Fibroblast of lung (primary cell): ENCODE results near the gene BTF3. TPM values are rescaled to one million over a fixed set of nuclear protein-coding genes. Genes with fewer than 3 reads are reported as not detected.

Experiments
- DNase-seq, 2 donors: peaks; one replicate each; pipeline versions ENCODE4 v3.0.0 to v3.0.0-alpha.2; 2010; ENCODE audit warnings: low read depth in 2 of 2
- H2AFZ ChIP-seq: 2 replicates; pipeline ENCODE4 v1.5.1; 2012; ENCODE audit warnings: low read length, control low read depth, inconsistent platforms
- H3K27ac ChIP-seq: 2 replicates; pipeline ENCODE4 v1.5.1; 2011; ENCODE audit warnings: low read length, control low read depth; ENCODE audit not compliant: insufficient read depth
- H3K27me3 ChIP-seq: 2 replicates; pipeline ENCODE4 v1.5.1; 2011; ENCODE audit warnings: mild to moderate bottlenecking, low read length; ENCODE audit not compliant: control insufficient read depth, insufficient read depth
- H3K36me3 ChIP-seq: 2 replicates; pipeline ENCODE4 v1.5.1; 2011; ENCODE audit warnings: low read length; ENCODE audit not compliant: control insufficient read depth, insufficient read depth
- H3K4me1 ChIP-seq: 2 replicates; pipeline ENCODE4 v1.5.1; 2011; ENCODE audit warnings: low read length; ENCODE audit not compliant: control insufficient read depth, insufficient read depth; ENCODE audit errors: extremely low read depth
- H3K4me2 ChIP-seq: 2 replicates; pipeline ENCODE4 v1.5.1; 2011; ENCODE audit warnings: low read length, control low read depth; ENCODE audit not compliant: insufficient read depth; ENCODE audit errors: extremely low read depth
- H3K4me3 ChIP-seq, 4 experiments: fragments of 200-600 bp in 1 of 4; sonication (generic) in 1 of 4; replicated peaks in 1 of 4; 2 replicates each; pipeline ENCODE4 v1.5.1; 2011 to 2016; ENCODE audit warnings: low read length in 4 of 4, low read depth in 3 of 4, mild to moderate bottlenecking in 3 of 4, control low read depth in 2 of 4, inconsistent platforms in 1 of 4, mixed read lengths in 1 of 4; ENCODE audit not compliant: insufficient read depth in 1 of 4; ENCODE audit errors: control extremely low read depth in 1 of 4
- H3K79me2 ChIP-seq: 2 replicates; pipeline ENCODE4 v1.5.1; 2012; ENCODE audit warnings: mild to moderate bottlenecking, low read length, inconsistent platforms; ENCODE audit not compliant: control insufficient read depth, insufficient read depth
- H3K9ac ChIP-seq: 2 replicates; pipeline ENCODE4 v1.5.1; 2011; ENCODE audit warnings: mild to moderate bottlenecking, low read length, control low read depth; ENCODE audit not compliant: insufficient read depth
- H3K9me3 ChIP-seq: 2 replicates; pipeline ENCODE4 v1.5.1; 2012; ENCODE audit warnings: low read depth, low read length; ENCODE audit not compliant: control insufficient read depth, insufficient read depth
- H4K20me1 ChIP-seq: 2 replicates; pipeline ENCODE4 v1.5.1; 2011; ENCODE audit warnings: low read length; ENCODE audit not compliant: control insufficient read depth, insufficient read depth; ENCODE audit errors: extremely low read depth
- EZH2 ChIP-seq: IDR thresholded peaks from 2 replicates; pipeline ENCODE4 v1.5.1; 2012; ENCODE audit warnings: low read length, control low read depth, mild to moderate bottlenecking; ENCODE audit errors: missing control alignments
- polyA plus RNA-seq, 2 donors: library from polyadenylated mRNA; depleted of rRNA in 1 of 2; stranded (reverse) in 1 of 2; unstranded in 1 of 2; fragments of >200 nt; gene quantifications; 2 replicates each; pipeline ENCODE4 v1.2.1, GENCODE V29; 2011 to 2012; ENCODE audit warnings: missing spikeins in 1 of 2
- total RNA-seq: library from RNA; depleted of rRNA; stranded (reverse); fragments of >200 nt; gene quantifications from 2 replicates; pipeline ENCODE4 v1.2.1, GENCODE V29; 2014
- TF ChIP-seq, protein P1 (sequence below), 2 donors: IDR thresholded peaks in 1 of 2; conservative IDR thresholded peaks in 1 of 2; 1 replicate in 1 of 2; 2 replicates in 1 of 2; pipeline ENCODE4 v1.5.1; 2011 to 2012; ENCODE audit warnings: low read length in 2 of 2, control low read depth in 1 of 2, inconsistent platforms in 1 of 2, low read depth in 1 of 2, mild to moderate bottlenecking in 1 of 2

BTF3 gene
- total and polyA plus RNA-seq, 2 donors (not counting 1 experiment from before 2014, with no cell fraction given): 207 to 647 TPM

- H3K27me3 ChIP-seq: peaks cover 2% of the 10 kb centered on the region
- H4K20me1 ChIP-seq: no peaks in the 10 kb centered on the region
- no peak overlapping the region for H2AFZ ChIP-seq
- H3K27ac ChIP-seq: no peak overlapping the region
- H3K9me3 ChIP-seq: no peaks in the 10 kb centered on the region
- H3K36me3 ChIP-seq: no peaks in the 10 kb centered on the region
- no peak overlapping the region for H3K4me2 ChIP-seq
- no peaks in the 10 kb centered on the region for H3K4me1 ChIP-seq
- no peak for DNase-seq
- no peak for TF ChIP-seq EZH2
- TF ChIP-seq, protein P1, sequence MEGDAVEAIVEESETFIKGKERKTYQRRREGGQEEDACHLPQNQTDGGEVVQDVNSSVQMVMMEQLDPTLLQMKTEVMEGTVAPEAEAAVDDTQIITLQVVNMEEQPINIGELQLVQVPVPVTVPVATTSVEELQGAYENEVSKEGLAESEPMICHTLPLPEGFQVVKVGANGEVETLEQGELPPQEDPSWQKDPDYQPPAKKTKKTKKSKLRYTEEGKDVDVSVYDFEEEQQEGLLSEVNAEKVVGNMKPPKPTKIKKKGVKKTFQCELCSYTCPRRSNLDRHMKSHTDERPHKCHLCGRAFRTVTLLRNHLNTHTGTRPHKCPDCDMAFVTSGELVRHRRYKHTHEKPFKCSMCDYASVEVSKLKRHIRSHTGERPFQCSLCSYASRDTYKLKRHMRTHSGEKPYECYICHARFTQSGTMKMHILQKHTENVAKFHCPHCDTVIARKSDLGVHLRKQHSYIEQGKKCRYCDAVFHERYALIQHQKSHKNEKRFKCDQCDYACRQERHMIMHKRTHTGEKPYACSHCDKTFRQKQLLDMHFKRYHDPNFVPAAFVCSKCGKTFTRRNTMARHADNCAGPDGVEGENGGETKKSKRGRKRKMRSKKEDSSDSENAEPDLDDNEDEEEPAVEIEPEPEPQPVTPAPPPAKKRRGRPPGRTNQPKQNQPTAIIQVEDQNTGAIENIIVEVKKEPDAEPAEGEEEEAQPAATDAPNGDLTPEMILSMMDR (conservative IDR thresholded peaks at IDR 0.05 in 1 of 2, IDR thresholded peaks at IDR 0.05 in 1 of 2; ENCODE audit: low read depth in 1 of 2, low read length in 2 of 2): no peak
- no peaks in the 10 kb centered on the region for H3K79me2 ChIP-seq
- H3K4me3 ChIP-seq: no peak overlapping the region
- H3K9ac ChIP-seq: no peak overlapping the region
Observed at GRCh38 chr5:73525606-73526203, 27.5 kb downstream of the BTF3 start.

DNA sequence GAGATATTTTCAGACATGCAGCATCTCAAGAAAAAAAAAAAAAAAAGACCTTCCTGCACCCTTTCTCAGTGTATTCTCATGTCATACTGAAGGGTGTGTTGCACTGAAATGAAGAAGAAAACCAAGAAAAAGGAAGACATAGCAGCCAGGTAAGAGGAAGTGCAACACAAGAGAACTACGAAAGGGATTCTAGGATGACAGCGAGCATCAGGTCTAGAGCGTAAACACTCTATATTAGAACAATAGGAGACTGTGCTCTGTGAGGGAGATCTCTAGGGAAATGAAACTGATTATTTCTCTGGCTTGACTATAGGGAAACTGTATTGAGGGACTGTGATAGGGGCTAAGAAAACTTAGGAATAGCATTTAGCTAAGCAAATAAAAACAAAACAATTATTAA is 30.0 kb downstream of the BTF3 start:
- Histone ChIP-seq H3K27me3 (peaks cover 2% of the 10 kb centered on the region), H3K4me2 (no peak overlapping the region), H3K36me3 (no peaks in the 10 kb centered on the region), H4K20me1 (no peaks in the 10 kb centered on the region), H3K9ac (no peak overlapping the region), H3K27ac (no peak overlapping the region), H3K4me1 (no peaks in the 10 kb centered on the region), H3K79me2 (no peaks in the 10 kb centered on the region), H2AFZ (no peak overlapping the region), H3K9me3 (no peaks in the 10 kb centered on the region), H3K4me3 (no peak overlapping the region)
- no peak for DNase-seq
- TF ChIP-seq EZH2: no peak
- TF ChIP-seq, protein P1 (conservative IDR thresholded peaks at IDR 0.05 in 1 of 2, IDR thresholded peaks at IDR 0.05 in 1 of 2; ENCODE audit: low read depth in 1 of 2, low read length in 2 of 2): no peak

GRCh38 chr5:73529081-73529480 is 30.8 kb downstream of the BTF3 start:
- H3K27ac ChIP-seq: no peak overlapping the region
- H3K4me2 ChIP-seq: no peak overlapping the region
- TF ChIP-seq, protein P1 (conservative IDR thresholded peaks at IDR 0.05 in 1 of 2, IDR thresholded peaks at IDR 0.05 in 1 of 2; ENCODE audit: low read depth in 1 of 2, low read length in 2 of 2): no peak
- TF ChIP-seq EZH2: no peak
- H3K9ac ChIP-seq: no peak overlapping the region
- no peaks in the 10 kb centered on the region for H3K9me3 ChIP-seq
- H4K20me1 ChIP-seq: no peaks in the 10 kb centered on the region
- DNase-seq: peak in 1 of 2 donors; percentile 62
- no peaks in the 10 kb centered on the region for H3K4me1 ChIP-seq
- no peak overlapping the region for H2AFZ ChIP-seq
- no peak overlapping the region for H3K4me3 ChIP-seq
- H3K27me3 ChIP-seq: peaks cover 2% of the 10 kb centered on the region
- H3K79me2 ChIP-seq: no peaks in the 10 kb centered on the region
- no peaks in the 10 kb centered on the region for H3K36me3 ChIP-seq
